Upper lobe of left lung (tissue), 6 donors: ENCODE results near the gene RESP18. TPM values are rescaled to one million over a fixed set of nuclear protein-coding genes. Genes with fewer than 3 reads are reported as not detected.
A peak's percentile ranks its signal among the peaks of the same experiment; 100 is the strongest.
"Not testable (repeated sequence)": the region's sequence is repeated elsewhere in the genome, so short reads cannot be mapped to it uniquely, and the experiment has no call there.

Experiments
- ATAC-seq, 2 donors: fragments of 200-7000 bp; cut with Tn5 transposase; one replicate each; pipeline ENCODE4 v1.9.1; 2022; ENCODE audit warnings: mild to moderate bottlenecking in 2 of 2, moderate library complexity in 2 of 2; ENCODE audit not compliant: low FRiP score in 2 of 2
- DNase-seq, 2 donors: peaks; one replicate each; pipeline ENCODE4 v3.0.0-alpha.2; 2019 to 2020
- H3K27ac ChIP-seq, 4 donors: fragments of 200-600 bp; sonication (generic); one replicate each; pipeline ENCODE4 v1.5.1; 2016 to 2019
- H3K27me3 ChIP-seq, 4 donors: fragments of 200-600 bp; sonication (generic); one replicate each; pipeline ENCODE4 v1.5.1; 2017 to 2019
- H3K36me3 ChIP-seq, 4 donors: fragments of 200-600 bp; sonication (generic); one replicate each; pipeline ENCODE4 v1.5.1; 2016 to 2019
- H3K4me1 ChIP-seq, 4 donors: fragments of 200-600 bp; sonication (generic); one replicate each; pipeline ENCODE4 v1.5.1; 2018 to 2019
- H3K4me3 ChIP-seq, 4 donors: fragments of 200-600 bp; sonication (generic); one replicate each; pipeline ENCODE4 v1.5.1; 2017 to 2019; ENCODE audit warnings: mild to moderate bottlenecking in 2 of 4, moderate library complexity in 1 of 4
- H3K9me3 ChIP-seq, 4 donors: fragments of 200-600 bp; sonication (generic); one replicate each; pipeline ENCODE4 v1.5.1; 2018 to 2019
- CTCF ChIP-seq, 6 experiments: fragments of 450-650 bp in 4 of 6; fragments of 200-600 bp in 2 of 6; sonication (generic) in 2 of 6; IDR thresholded peaks; one replicate each; pipeline ENCODE4 v1.5.1; 2016 to 2019; ENCODE audit warnings: antibody characterized with exemption in 6 of 6
- EP300 ChIP-seq, 4 donors: sonication (generic); formaldehyde crosslinking; IDR thresholded peaks; one replicate each; pipeline ENCODE4 v1.5.1; 2017; ENCODE audit warnings: antibody characterized with exemption in 4 of 4, control low read depth in 2 of 4
- POLR2A ChIP-seq, 4 donors: fragments of 450-650 bp; IDR thresholded peaks; one replicate each; pipeline ENCODE4 v1.5.1; 2016 to 2017; ENCODE audit warnings: antibody characterized with exemption in 4 of 4, mild to moderate bottlenecking in 2 of 4
- POLR2AphosphoS5 ChIP-seq, 2 donors: sonication (generic); formaldehyde crosslinking; IDR thresholded peaks; one replicate each; pipeline ENCODE4 v1.5.1; 2017; ENCODE audit warnings: antibody characterized with exemption in 2 of 2
- WGBS, 2 donors: methylation state at CpG; one replicate each; pipeline ENCODE4 v1.1.5; 2017 to 2018; 5-methylcytosine and 5-hydroxymethylcytosine counted together
- total RNA-seq, 6 donors: library from RNA; depleted of rRNA in 4 of 6; stranded (reverse); fragments of >200 nt in 4 of 6; gene quantifications; one replicate each; pipeline versions ENCODE4 v1.1.0 to v1.2.1, GENCODE V29; 2016 to 2021
- donor health status: DM: no; HTN: no; CAD: no; lungs with moderate emphysema.
- donor health status: DM: no; HTN: yes; CAD: no; lungs with severe emphysema.

Gene RESP18
- total RNA-seq, 6 donors from 2014 or later, result not detected

GRCh38 chr2:219314804-219315468 lies 17.6 kb downstream of the RESP18 start:
- Histone ChIP-seq H3K27ac (no peak overlapping the region), H3K27me3 (no peaks in the 10 kb centered on the region), H3K4me1 (no peaks in the 10 kb centered on the region), H3K4me3 (no peak overlapping the region), H3K9me3 (no peaks in the 10 kb centered on the region), H3K36me3 (no peaks in the 10 kb centered on the region)
- ATAC-seq, result no peak
- 91 to 94% methylated on average over 16 of the region's 16 CpGs for WGBS, 2 donors
- no peak for DNase-seq
- TF ChIP-seq POLR2A (IDR thresholded peaks at IDR 0.05), result no peak
- TF ChIP-seq EP300 (IDR thresholded peaks at IDR 0.05), result no peak
- TF ChIP-seq CTCF (IDR thresholded peaks at IDR 0.05), result no peak
- no peak for TF ChIP-seq POLR2AphosphoS5 (IDR thresholded peaks at IDR 0.05)

GRCh38 chr2:219312683-219313263 lies 19.8 kb downstream of the RESP18 start:
- H3K9me3 ChIP-seq, ATAC-seq, H3K36me3 ChIP-seq, H3K27ac ChIP-seq, H3K4me3 ChIP-seq: not testable (repeated sequence)
- WGBS, 2 donors, result 83 to 90% methylated on average over 19 to 32 of the region's 49 CpGs
- Histone ChIP-seq H3K4me1 (peaks cover 0 to 13% (median 0%) of the 10 kb centered on the region in 4 donors), H3K27me3 (peaks cover 0 to 17% (median 7%) of the 10 kb centered on the region in 4 donors)
- DNase-seq, result peak in 1 of 2 donors; percentile 79

GRCh38 chr2:219309278-219309677 lies 23.3 kb downstream of the RESP18 start, which contains the start of gene PTPRN:
TSS of gene PTPRN (minus strand) at chr2:219309401. CDS start at chr2:219309332, 69 bp downstream.
- no peak for TF ChIP-seq POLR2AphosphoS5 (IDR thresholded peaks at IDR 0.05)
- no peak for TF ChIP-seq CTCF (IDR thresholded peaks at IDR 0.05)
- TF ChIP-seq POLR2A (IDR thresholded peaks at IDR 0.05), result no peak
- TF ChIP-seq EP300 (IDR thresholded peaks at IDR 0.05), result no peak
- peak in 1 of 2 donors; percentile 19 for ATAC-seq
- WGBS, 2 donors, result 1 to 4% methylated on average over 19 to 25 of the region's 37 CpGs
- H3K4me3 ChIP-seq, result no peak within 1 kb of the TSS
- H3K27me3 ChIP-seq, result peaks cover 0 to 17% (median 7%) of the 10 kb centered on the region in 4 donors
- H3K9me3 ChIP-seq, result no peaks in the 10 kb centered on the region
- peak in 1 of 2 donors; percentile 76 for DNase-seq
- peaks cover 0 to 13% (median 0%) of the 10 kb centered on the region in 4 donors for H3K4me1 ChIP-seq
- no peaks in the 10 kb centered on the region for H3K36me3 ChIP-seq
- H3K27ac ChIP-seq, result no peak within 1 kb of the TSS

- no peak overlapping the region for H3K27ac ChIP-seq
- H3K4me1 ChIP-seq, result peaks cover 0 to 13% (median 0%) of the 10 kb centered on the region in 4 donors
- 3 to 7% methylated on average over 23 to 41 of the region's 45 CpGs for WGBS, 2 donors
- ATAC-seq (peak; percentile 74 to 86), DNase-seq (peak in 1 of 2 donors; percentile 93)
- TF ChIP-seq EP300 (IDR thresholded peaks at IDR 0.05), result no peak
- TF ChIP-seq POLR2AphosphoS5 (IDR thresholded peaks at IDR 0.05), result no peak
- no peak for TF ChIP-seq CTCF (IDR thresholded peaks at IDR 0.05)
- TF ChIP-seq POLR2A (IDR thresholded peaks at IDR 0.05), result no peak
- no peaks in the 10 kb centered on the region for H3K9me3 ChIP-seq
- peaks cover 0 to 17% (median 7%) of the 10 kb centered on the region in 4 donors for H3K27me3 ChIP-seq
- no peaks in the 10 kb centered on the region for H3K36me3 ChIP-seq
- H3K4me3 ChIP-seq, result no peak overlapping the region
Measured at GRCh38 chr2:219308142-219309101, 24.1 kb downstream of the RESP18 start.

- Histone ChIP-seq H3K4me3 (no peak overlapping the region), H3K27me3 (peaks cover 0 to 18% (median 9%) of the 10 kb centered on the region in 4 donors), H3K4me1 (peaks cover 0 to 13% (median 0%) of the 10 kb centered on the region in 4 donors), H3K9me3 (no peaks in the 10 kb centered on the region), H3K27ac (no peak overlapping the region), H3K36me3 (no peaks in the 10 kb centered on the region)
- TF ChIP-seq EP300 (IDR thresholded peaks at IDR 0.05) (no peak), POLR2A (IDR thresholded peaks at IDR 0.05) (no peak), CTCF (IDR thresholded peaks at IDR 0.05) (no peak), POLR2AphosphoS5 (IDR thresholded peaks at IDR 0.05) (no peak)
- WGBS, 2 donors, result 76 to 77% methylated on average over 1 of the region's 1 CpG
- DNase-seq, result no peak
- no peak for ATAC-seq
Measured at GRCh38 chr2:219306047-219306446, 26.5 kb downstream of the RESP18 start.
